Osteoblast (primary cell): ENCODE data around the gene ACOT11. TPM values are rescaled to one million over a fixed set of nuclear protein-coding genes. Genes with fewer than 3 reads are reported as not detected.

Source experiments
- DNase-seq: peaks from one replicate; pipeline ENCODE4 v3.0.0; 2011; ENCODE audit warnings: low spot score, mixed read lengths; ENCODE audit not compliant: insufficient read length; ENCODE audit errors: missing footprints
- H2AFZ ChIP-seq: 2 replicates; pipeline ENCODE4 v1.6.0; 2011; ENCODE audit warnings: mild to moderate bottlenecking, low read length
- H3K27ac ChIP-seq: 2 replicates; pipeline ENCODE4 v1.5.1; 2011; ENCODE audit warnings: mild to moderate bottlenecking, low read depth, low read length, moderate library complexity
- H3K27me3 ChIP-seq: 2 replicates; pipeline ENCODE4 v1.6.0; 2012; ENCODE audit warnings: mild to moderate bottlenecking, control low read depth, inconsistent platforms, low read length, moderate library complexity; ENCODE audit not compliant: insufficient read depth
- H3K36me3 ChIP-seq: 2 replicates; pipeline ENCODE4 v1.5.1; 2011; ENCODE audit warnings: mild to moderate bottlenecking, low read length, control low read depth, moderate library complexity; ENCODE audit not compliant: insufficient read depth
- H3K4me1 ChIP-seq: 2 replicates; pipeline ENCODE4 v1.5.1; 2011; ENCODE audit warnings: mild to moderate bottlenecking, low read length, control low read depth, moderate library complexity; ENCODE audit not compliant: insufficient read depth
- H3K4me2 ChIP-seq: 2 replicates; pipeline ENCODE4 v1.6.0; 2011; ENCODE audit warnings: mild to moderate bottlenecking, low read length; ENCODE audit not compliant: insufficient read depth
- H3K4me3 ChIP-seq: fragments of 200-600 bp; sonication (generic); 3 replicates; pipeline ENCODE4 v1.5.1; 2012; ENCODE audit warnings: mild to moderate bottlenecking, low read length, inconsistent platforms; ENCODE audit not compliant: insufficient read depth
- H3K79me2 ChIP-seq: 2 replicates; pipeline ENCODE4 v1.6.0; 2012; ENCODE audit warnings: mild to moderate bottlenecking, low read length, control low read depth, inconsistent platforms; ENCODE audit not compliant: insufficient read depth
- H3K9me3 ChIP-seq: 2 replicates; pipeline ENCODE4 v1.5.1; 2011; ENCODE audit warnings: low read depth, low read length, control low read depth
- H4K20me1 ChIP-seq: 2 replicates; pipeline ENCODE4 v1.6.0; 2012; ENCODE audit warnings: mild to moderate bottlenecking, low read length, control low read depth; ENCODE audit not compliant: insufficient read depth
- CTCF ChIP-seq: IDR thresholded peaks from 2 replicates; pipeline ENCODE4 v1.5.1; 2011; ENCODE audit warnings: mild to moderate bottlenecking, low read depth, low read length, moderate library complexity; ENCODE audit errors: extremely low read depth
- total RNA-seq: library from RNA; depleted of rRNA; stranded (reverse); fragments of >200 nt; gene quantifications from 2 replicates; pipeline ENCODE4 v1.2.3, GENCODE V29; 2012

ACOT11 gene
- total RNA-seq, 1 donor, result 2.9 TPM

- Histone ChIP-seq H3K79me2 (no peaks in the 10 kb centered on the region), H3K36me3 (no peaks in the 10 kb centered on the region), H2AFZ (peak overlapping the region; percentile 70), H3K4me2 (peak overlapping the region; percentile 76), H3K4me3 (peak overlapping the region; percentile 61), H3K4me1 (peaks cover 6% of the 10 kb centered on the region), H3K9me3 (no peaks in the 10 kb centered on the region), H4K20me1 (no peaks in the 10 kb centered on the region), H3K27ac (no peak overlapping the region), H3K27me3 (peaks cover 47% of the 10 kb centered on the region)
- TF ChIP-seq CTCF, result peak; percentile 31
- peak; percentile 92 for DNase-seq
These were observed 48.5 kb upstream of the ACOT11 start for GRCh38 chr1:54499360-54500106.

- Histone ChIP-seq H3K4me3 (peak overlapping the region; percentile 61), H2AFZ (peak overlapping the region; percentile 70)
These were observed 48.0 kb upstream of the ACOT11 start for GRCh38 chr1:54500107-54500431.

GRCh38 chr1:54501849-54502248 is 46.2 kb upstream of the ACOT11 start:
- no peak for DNase-seq
- peaks cover 45% of the 10 kb centered on the region for H3K27me3 ChIP-seq
- H3K4me3 ChIP-seq, result no peak overlapping the region
- H3K4me2 ChIP-seq, result no peak overlapping the region
- H3K79me2 ChIP-seq, result no peaks in the 10 kb centered on the region
- H3K36me3 ChIP-seq, result no peaks in the 10 kb centered on the region
- H3K4me1 ChIP-seq, result peaks cover 12% of the 10 kb centered on the region
- no peaks in the 10 kb centered on the region for H4K20me1 ChIP-seq
- no peak for TF ChIP-seq CTCF
- no peaks in the 10 kb centered on the region for H3K9me3 ChIP-seq
- no peak overlapping the region for H2AFZ ChIP-seq
- H3K27ac ChIP-seq, result no peak overlapping the region

More at GRCh38 chr1:54500107-54500431, 48.0 kb upstream of the ACOT11 start:
- Histone ChIP-seq H4K20me1 (no peaks in the 10 kb centered on the region), H3K4me2 (peak overlapping the region; percentile 76), H3K4me1 (peaks cover 6% of the 10 kb centered on the region), H3K79me2 (no peaks in the 10 kb centered on the region), H3K9me3 (no peaks in the 10 kb centered on the region), H3K36me3 (no peaks in the 10 kb centered on the region), H3K27me3 (peaks cover 45% of the 10 kb centered on the region), H3K27ac (no peak overlapping the region)
- no peak for DNase-seq
- no peak for TF ChIP-seq CTCF

- Histone ChIP-seq H3K4me1 (peaks cover 12% of the 10 kb centered on the region), H3K27me3 (peaks cover 45% of the 10 kb centered on the region), H3K36me3 (no peaks in the 10 kb centered on the region), H3K79me2 (no peaks in the 10 kb centered on the region), H3K4me2 (no peak overlapping the region), H4K20me1 (no peaks in the 10 kb centered on the region), H2AFZ (no peak overlapping the region), H3K27ac (no peak overlapping the region), H3K9me3 (no peaks in the 10 kb centered on the region), H3K4me3 (no peak overlapping the region)
- no peak for TF ChIP-seq CTCF
- no peak for DNase-seq
These were observed 45.7 kb upstream of the ACOT11 start for GRCh38 chr1:54502342-54502741.
